HG02981 (cell line): ENCODE data around the gene ARHGAP40.

Experiments
- ATAC-seq: cut with Tn5 transposase; IDR thresholded peaks from one replicate; pipeline ENCODE4 v1.9.1; 2021; ENCODE audit warnings: mild to moderate bottlenecking, moderate library complexity; ENCODE audit not compliant: unreplicated experiment

ARHGAP40 gene

DNA sequence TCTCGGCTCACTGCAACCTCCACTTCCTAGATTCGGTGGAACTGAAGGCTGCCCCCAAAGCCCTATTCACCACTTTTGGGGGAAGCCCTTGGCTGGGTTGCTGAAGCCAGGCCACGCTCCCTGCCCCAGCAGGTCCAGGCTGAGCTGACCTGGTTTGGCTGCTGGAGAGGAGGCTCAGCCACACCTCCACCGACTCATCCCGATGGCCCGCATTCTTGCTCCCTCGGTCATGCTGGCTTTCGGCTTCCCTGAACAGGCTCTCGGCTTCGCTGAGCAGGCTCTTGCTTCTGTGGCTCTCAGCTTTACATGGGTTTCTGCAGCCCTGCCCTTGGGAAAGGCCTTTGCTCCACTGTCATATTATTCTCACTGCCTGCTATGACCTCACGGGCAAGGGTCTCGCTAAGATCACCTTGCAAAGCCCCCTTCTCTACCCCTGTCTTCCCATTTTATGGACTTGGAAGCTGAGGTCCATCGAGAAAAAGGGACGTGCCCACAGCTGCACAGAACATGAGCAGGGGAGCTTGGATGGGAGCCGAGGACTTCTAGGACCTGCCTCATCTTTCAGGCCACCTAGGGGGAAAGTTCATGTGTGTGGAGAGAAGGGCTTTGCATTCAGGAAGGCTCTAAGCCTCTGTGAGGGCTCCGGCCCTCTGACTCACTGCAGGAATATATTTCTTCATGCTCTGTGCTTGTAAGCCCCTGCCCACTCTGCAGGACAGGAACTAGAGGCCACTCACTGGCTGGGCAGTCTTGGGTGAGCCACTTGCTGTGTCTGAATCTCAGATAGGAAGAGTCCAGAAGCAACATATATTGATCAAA is 15.6 kb downstream of the ARHGAP40 start:
- ATAC-seq, result no peak

- no peak for ATAC-seq
Observed at GRCh38 chr20:38617830-38618196, 16.2 kb downstream of the ARHGAP40 start.

GRCh38 chr20:38620441-38620840 is 18.8 kb downstream of the ARHGAP40 start:
- ATAC-seq, result no peak

DNA sequence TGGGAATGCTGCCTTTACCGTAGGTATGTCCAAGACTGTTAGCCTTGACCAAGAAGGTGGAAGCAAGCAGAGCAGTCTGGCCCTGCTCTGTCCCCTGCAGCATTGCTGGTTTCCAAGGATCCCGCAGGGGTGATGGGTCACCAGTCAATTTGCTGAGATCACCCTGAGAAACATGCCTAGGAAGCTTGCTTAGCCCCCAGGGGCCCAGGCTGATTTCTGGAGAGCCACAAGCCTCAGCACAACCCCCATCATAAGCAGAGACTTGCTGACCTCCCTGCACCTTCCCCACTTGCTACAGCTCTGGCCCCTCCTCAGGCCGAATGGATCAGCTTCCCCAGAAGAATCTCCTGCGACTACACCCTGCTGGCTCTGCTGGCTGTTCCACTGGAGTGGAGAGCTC is 21.5 kb downstream of the ARHGAP40 start:
- no peak for ATAC-seq

- ATAC-seq, result no peak
Observed at GRCh38 chr20:38624084-38624483, 22.5 kb downstream of the ARHGAP40 start.

GRCh38 chr20:38625896-38626295 is 24.3 kb downstream of the ARHGAP40 start:
- ATAC-seq, result no peak

GRCh38 chr20:38626921-38627659 is 25.5 kb downstream of the ARHGAP40 start:
- no peak for ATAC-seq

DNA sequence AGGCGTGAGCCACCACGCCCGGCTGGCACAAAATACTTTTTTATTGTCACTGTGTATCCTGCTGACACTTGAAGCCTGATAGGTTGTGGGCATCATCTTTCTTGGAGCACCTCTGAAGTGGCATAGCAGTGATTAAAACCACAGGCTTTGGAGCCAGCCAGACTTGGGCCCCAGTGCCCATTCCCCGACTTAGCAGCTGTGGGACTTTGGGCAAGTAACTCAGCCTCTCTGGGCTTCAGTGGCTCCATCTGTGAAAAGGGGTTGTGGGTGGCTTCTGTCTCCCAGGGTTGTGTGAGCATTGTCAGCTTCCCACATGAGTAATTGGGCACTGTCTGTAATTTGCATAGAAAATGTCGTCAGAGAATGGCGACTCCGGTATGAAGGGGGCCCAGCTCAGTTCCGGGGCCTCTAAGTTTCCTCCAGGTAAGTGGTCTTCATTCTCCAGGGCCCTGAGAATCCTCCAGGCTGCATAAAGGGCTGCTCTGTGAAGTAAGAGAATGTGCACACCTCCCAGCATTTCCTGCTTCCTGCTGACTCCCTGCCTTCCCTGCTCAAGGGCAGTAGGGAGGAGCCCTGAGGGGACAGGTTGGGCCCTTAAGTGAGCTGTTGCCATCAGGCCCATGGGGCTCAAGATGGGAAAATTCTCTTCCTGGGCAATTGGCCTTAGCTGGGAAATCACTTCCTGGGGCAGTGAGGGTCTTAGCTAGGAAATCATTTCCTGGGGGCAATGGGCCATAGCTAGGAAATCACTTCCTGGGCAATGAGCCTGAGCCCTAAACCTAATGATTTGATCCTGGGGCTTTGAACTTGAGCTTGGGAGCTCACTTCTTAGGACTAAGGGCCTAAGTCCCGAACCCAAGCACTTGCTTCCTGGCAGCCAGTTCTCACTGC is 27.2 kb downstream of the ARHGAP40 start:
- no peak for ATAC-seq

DNA sequence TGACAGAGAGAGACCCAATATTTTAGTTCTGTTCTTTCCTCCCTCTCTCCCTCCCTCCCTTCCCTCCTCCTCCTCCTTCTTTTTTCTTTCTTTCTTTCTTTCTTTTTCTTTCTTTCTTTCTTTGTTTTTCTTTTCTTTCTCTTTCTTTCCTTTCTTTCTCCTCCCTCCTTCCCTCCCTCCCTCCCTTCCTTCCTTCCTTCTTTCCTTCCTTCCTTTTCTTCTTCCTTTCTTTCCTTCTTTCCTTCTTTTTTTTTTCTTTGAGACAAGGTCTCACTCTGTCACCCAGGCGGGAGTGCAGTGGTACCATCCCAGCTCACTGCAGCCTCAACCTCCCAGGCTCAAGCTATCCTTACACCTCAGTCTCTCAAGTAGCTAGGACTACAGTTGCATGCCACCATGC is 28.4 kb downstream of the ARHGAP40 start:
- no peak for ATAC-seq

DNA sequence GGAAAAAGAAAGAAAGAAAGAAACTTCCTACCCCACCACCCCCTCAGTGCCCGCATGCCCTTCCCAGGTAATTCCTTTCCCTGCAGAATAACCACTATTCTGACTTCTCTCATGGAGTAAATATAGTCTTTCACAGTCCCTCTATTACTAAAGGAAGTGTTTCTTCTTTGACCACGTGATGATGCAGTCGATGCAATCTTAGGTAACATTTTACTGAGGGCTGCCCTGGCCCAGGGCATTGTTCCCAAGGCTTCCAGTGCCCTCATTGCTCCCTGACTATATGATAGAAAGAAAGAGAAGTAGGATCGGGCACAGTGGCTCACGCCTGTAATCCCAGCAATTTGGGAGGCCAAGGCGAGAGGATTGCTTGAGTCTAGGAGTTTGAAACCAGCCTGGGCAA is 29.1 kb downstream of the ARHGAP40 start:
- no peak for ATAC-seq

DNA sequence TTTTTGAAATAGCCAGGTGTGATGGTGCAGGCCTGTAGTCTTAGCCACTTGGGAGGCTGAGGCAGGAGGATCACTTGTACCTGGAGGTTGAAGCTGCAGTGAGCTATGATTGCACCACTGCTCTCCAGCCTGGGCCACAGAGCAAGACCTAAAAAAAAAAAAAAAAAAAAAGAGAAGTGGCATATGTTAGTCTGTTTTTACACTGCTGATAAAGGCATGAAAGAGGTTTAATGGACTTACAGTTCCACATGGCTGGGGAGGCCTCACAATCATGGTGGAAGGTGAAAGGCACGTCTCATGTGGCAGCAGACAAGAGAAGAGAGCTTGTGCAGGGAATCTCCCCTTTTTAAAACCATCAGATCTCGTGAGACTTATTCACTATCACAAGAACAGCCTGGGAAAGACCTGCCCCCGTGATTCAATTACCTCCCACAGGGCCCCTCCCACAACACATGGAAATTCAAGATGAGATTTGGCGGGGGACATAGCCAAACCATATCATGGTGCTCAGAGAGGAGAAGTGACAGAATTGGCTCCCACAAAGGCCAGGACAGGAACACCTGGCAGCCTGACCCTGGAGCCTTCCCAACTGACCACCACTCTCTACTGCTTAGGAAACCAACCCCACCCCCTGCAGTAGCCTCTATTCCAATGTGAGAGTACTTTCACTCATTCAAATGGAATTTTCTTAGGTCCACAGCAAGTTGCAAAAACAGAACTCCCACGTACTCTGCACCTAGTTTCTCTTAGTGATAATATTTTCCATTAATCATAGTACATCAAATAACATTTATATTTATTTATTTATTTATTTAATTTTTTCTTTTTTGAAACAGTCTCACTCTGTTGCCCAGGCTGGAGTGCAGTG is 29.8 kb downstream of the ARHGAP40 start:
- no peak for ATAC-seq

DNA sequence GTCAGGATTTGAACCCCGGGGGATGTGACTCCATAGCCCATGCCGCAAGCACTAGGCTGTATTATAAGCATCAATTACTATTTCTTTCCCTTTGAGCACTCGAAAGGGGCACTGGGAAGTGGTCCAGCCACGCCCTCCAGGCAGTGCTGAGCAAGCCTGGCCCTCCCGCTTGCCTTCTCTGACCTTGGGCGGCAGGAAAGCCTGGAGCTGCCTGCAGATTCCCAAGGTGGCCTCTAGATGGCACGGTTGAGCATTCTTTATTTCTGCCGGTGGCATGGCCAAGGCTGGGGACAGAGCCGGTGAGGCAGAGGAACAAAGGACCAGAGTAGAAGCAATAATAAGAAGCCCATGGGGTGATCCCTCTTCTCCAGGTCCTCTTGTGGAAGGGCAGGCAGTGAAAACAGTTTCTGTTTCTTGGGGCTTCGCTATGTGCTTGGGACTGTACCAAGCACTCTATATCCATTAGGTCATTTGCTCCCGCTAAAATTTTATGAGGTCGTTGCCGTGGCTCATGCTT is 32.0 kb downstream of the ARHGAP40 start:
- ATAC-seq, result peak; percentile 61

- no peak for ATAC-seq
Observed at GRCh38 chr20:38635721-38636288, 34.2 kb downstream of the ARHGAP40 start.

DNA sequence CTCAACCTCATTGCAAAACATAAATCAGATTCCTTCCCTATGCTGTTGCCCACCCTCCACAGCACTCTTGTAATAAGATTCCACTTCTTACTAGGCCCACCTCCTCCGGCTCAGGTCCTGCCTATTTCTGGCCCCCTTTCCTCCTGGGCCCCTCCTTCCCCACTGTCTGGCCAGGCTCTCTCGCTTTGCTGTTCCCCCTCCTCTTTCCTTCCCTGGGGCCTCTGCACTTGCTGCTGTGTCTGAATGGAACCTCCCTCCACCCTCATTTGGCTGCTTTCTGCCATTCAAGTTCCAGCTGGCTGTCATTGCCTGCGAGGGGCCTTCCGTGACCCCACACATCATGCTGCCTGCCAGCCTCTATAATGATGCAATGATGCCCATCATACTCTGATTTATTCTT is 38.9 kb downstream of the ARHGAP40 start:
- ATAC-seq, result no peak

DNA sequence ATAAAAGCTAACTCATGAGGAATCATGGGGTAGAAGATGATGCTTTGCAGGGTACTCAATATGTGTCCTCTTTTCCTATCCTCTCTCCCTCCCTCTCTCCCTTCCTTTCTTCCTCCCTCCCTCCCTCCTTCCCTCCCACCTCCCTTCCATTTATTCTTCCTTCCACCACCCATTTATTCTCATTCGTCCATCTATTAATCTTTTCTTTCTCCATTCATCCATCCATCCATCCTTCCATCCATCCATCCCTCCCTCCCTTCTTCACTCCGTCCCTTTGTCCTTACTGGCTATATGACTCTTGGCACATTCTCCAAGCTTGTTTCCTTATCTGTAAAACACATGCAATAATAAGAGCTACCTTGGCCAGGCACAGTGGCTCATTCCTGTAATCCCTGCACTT is 40.9 kb downstream of the ARHGAP40 start:
- no peak for ATAC-seq

GRCh38 chr20:38644588-38645260 is 43.1 kb downstream of the ARHGAP40 start:
- ATAC-seq, result no peak

DNA sequence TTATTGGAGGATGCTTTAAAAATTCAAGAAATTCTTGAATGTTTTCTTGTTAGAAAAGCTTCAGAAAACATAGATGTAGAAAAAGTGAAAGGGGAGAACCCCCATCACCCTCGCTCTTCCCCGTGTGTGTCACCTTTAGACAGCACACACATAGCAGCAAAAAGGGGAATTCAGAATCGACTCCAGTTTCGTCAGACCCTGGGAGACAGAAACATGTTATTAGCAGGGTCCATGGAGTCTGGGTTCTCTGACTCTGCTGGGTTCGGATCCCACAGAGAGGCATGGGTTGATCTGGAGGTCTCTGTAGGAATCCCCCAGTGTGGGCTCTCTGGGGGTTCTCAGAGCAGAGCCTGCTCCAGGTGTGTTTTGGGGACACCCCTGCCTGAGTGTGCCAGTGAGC is 43.7 kb downstream of the ARHGAP40 start:
- no peak for ATAC-seq

- ATAC-seq, result no peak
Observed at GRCh38 chr20:38645980-38646858, 44.6 kb downstream of the ARHGAP40 start.
